ENCODE results near the gene PLCD4. TPM values are rescaled to one million over a fixed set of nuclear protein-coding genes. Genes with fewer than 3 reads are reported as not detected.

Gene PLCD4
- polyA plus RNA-seq, 3 donors: 0.04 to 0.05 TPM; not detected in 1

DNA sequence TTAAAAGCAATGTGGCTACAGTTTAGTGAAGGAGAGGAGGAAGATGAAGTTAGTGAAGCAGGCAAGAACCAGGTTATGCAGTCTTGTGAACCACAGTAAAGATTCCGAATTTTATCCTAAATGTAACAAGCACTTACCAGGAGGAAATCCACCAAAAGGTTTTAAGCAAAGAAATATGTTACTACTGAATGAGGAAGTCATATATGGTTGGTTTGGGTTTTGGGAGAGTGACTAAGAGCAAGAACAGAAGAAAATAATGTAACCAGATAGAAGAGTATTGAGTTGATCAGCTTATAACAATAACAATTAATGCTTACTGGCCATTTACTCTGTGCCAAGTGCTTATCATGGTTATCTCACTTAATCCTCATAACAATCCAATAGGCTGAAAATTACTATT, 41.4 kb upstream of the PLCD4 start:
- Histone ChIP-seq H3K4me1 (ENCODE audit: control insufficient read depth in 1 of 2, insufficient read depth in 2 of 2, low read length in 2 of 2) (peaks cover 24 to 27% of the 10 kb centered on the region in 2 donors), H3K79me2 (ENCODE audit: insufficient read depth, low read length) (peaks cover 95% of the 10 kb centered on the region), H3K9me3 (replicated peaks in 1 of 2; ENCODE audit: control insufficient read depth in 1 of 2, insufficient read depth in 1 of 2, low read length in 2 of 2) (no peaks in the 10 kb centered on the region), H3K27ac (ENCODE audit: low read depth in 1 of 2, low read length in 2 of 2) (peak overlapping the region in 1 of 2 donors; percentile 96), H3K9ac (ENCODE audit: insufficient read depth, low read length, poor library complexity, severe bottlenecking) (no peak overlapping the region), H2AFZ (ENCODE audit: insufficient read depth, low read depth, low read length, poor library complexity, severe bottlenecking) (no peak overlapping the region), H3K36me3 (replicated peaks in 1 of 2; ENCODE audit: control insufficient read depth in 1 of 2, insufficient read depth in 2 of 2, low read length in 2 of 2) (peaks cover 5 to 26% of the 10 kb centered on the region in 2 donors), H3K4me3 (replicated peaks in 1 of 3; ENCODE audit: low read depth in 2 of 3, low read length in 3 of 3) (no peak overlapping the region), H3K27me3 (ENCODE audit: control insufficient read depth in 2 of 2, insufficient read depth in 2 of 2, low read length in 2 of 2) (no peaks in the 10 kb centered on the region), H4K20me1 (ENCODE audit: insufficient read depth, low read length) (peaks cover 3% of the 10 kb centered on the region), H3K4me2 (replicated peaks; ENCODE audit: extremely low read depth, low read length, poor library complexity, severe bottlenecking) (no peak overlapping the region)
- peak in 2 of 3 donors; percentile 23 to 52 for DNase-seq
- Mint-ChIP-seq H3K27ac (peak overlapping the region in 6 of 7 donors; percentile 4 to 74 (median 46)), H3K9me3 (no peaks in the 10 kb centered on the region), H3K4me1 (peaks cover 45% of the 10 kb centered on the region), H3K36me3 (peaks cover 20 to 25% of the 10 kb centered on the region in 2 donors), H3K4me3 (no peak overlapping the region), H3K27me3 (ENCODE audit: low read depth in 3 of 3) (no peaks in the 10 kb centered on the region)
- WGBS (ENCODE audit: insufficient coverage): no CpG with 5 or more reads among the region's 1 CpG
- intact Hi-C loops (cut with micrococcal nuclease): loop anchor here (10.0 kb wide), 3 partner anchors 161 to 291 kb away; partner anchors contain the start of genes AAMP (in 1 of the 2), CTDSP1 (in 1 of the 2) and PNKD (in 1 of the 2)
- TF ChIP-seq CTCF (IDR thresholded peaks at IDR 0.05): no peak

DNA sequence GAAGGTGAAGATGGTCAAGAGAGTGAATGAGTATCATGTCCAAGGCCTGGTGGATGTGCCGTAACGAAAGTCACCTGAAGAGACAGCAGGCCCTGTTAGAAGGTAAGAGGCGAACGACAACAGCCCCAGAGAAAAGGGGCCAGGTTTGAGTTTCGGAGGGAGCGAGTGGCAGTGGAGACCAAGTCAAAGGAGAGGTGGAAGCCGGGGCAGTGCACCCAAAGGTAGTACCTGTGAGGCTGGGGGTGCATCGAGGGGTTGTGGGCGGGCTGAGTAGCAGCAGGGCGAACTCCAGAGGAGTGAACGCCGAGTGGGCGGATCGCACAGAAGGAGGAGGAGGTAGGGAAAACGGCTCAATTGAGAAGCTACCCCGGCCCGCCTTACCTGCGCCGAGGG, 39.9 kb upstream of the PLCD4 start:
- peaks cover 5 to 18% of the 10 kb centered on the region in 2 donors for H3K36me3 ChIP-seq (replicated peaks in 1 of 2; ENCODE audit: control insufficient read depth in 1 of 2, insufficient read depth in 2 of 2, low read length in 2 of 2)
- H3K4me2 ChIP-seq (replicated peaks; ENCODE audit: extremely low read depth, low read length, poor library complexity, severe bottlenecking): peak overlapping the region; percentile 76
- WGBS (ENCODE audit: insufficient coverage): under 1% methylated on average over 17 of the region's 19 CpGs
- peak overlapping the region; percentile 77 for H2AFZ ChIP-seq (ENCODE audit: insufficient read depth, low read depth, low read length, poor library complexity, severe bottlenecking)
- no peaks in the 10 kb centered on the region for H3K9me3 Mint-ChIP-seq
- H3K36me3 Mint-ChIP-seq: peaks cover 19 to 22% of the 10 kb centered on the region in 2 donors
- peaks cover 8% of the 10 kb centered on the region for H4K20me1 ChIP-seq (ENCODE audit: insufficient read depth, low read length)
- H3K4me1 ChIP-seq (ENCODE audit: control insufficient read depth in 1 of 2, insufficient read depth in 2 of 2, low read length in 2 of 2): peaks cover 24 to 27% of the 10 kb centered on the region in 2 donors
- H3K27ac Mint-ChIP-seq: peak overlapping the region; percentile 96 to 100 (median 99)
- intact Hi-C loops (cut with micrococcal nuclease): loop anchor here (10.0 kb wide), 3 partner anchors 163 to 293 kb away; partner anchors contain the start of genes AAMP (in 1 of the 2), CTDSP1 (in 1 of the 2) and PNKD (in 1 of the 2)
- peak overlapping the region; percentile 92 to 96 for H3K27ac ChIP-seq (ENCODE audit: low read depth in 1 of 2, low read length in 2 of 2)
- no peak for TF ChIP-seq CTCF (IDR thresholded peaks at IDR 0.05)
- peak overlapping the region; percentile 92 to 97 for H3K4me3 Mint-ChIP-seq
- no peaks in the 10 kb centered on the region for H3K27me3 Mint-ChIP-seq (ENCODE audit: low read depth in 3 of 3)
- H3K79me2 ChIP-seq (ENCODE audit: insufficient read depth, low read length): peaks cover 96% of the 10 kb centered on the region
- H3K9ac ChIP-seq (ENCODE audit: insufficient read depth, low read length, poor library complexity, severe bottlenecking): peak overlapping the region; percentile 93
- H3K27me3 ChIP-seq (ENCODE audit: control insufficient read depth in 2 of 2, insufficient read depth in 2 of 2, low read length in 2 of 2): no peaks in the 10 kb centered on the region
- H3K4me1 Mint-ChIP-seq: peaks cover 45% of the 10 kb centered on the region
- no peaks in the 10 kb centered on the region for H3K9me3 ChIP-seq (replicated peaks in 1 of 2; ENCODE audit: control insufficient read depth in 1 of 2, insufficient read depth in 1 of 2, low read length in 2 of 2)
- DNase-seq: no peak
- peak overlapping the region; percentile 77 to 86 (median 77) for H3K4me3 ChIP-seq (replicated peaks in 1 of 3; ENCODE audit: low read depth in 2 of 3, low read length in 3 of 3)
